GM12878 (cell line): ENCODE measurements around the gene LDLRAD4. TPM values are rescaled to one million over a fixed set of nuclear protein-coding genes. Genes with fewer than 3 reads are reported as not detected.

Experiments used
- ATAC-seq: fragments of 200-7000 bp; cut with Tn5 transposase; 3 replicates; pipeline ENCODE4 v1.9.1; 2020; ENCODE audit warnings: mild to moderate bottlenecking, moderate library complexity
- BruUV-seq: library from RNA; stranded (reverse); fragments of 400-500 nt; replicated peaks from 2 replicates; lab custom pipeline; 2021; lab: Mats Ljungman, UMichigan
- CTCF ChIA-PET: fragments of 300-600 bp; sonication (Branson Sonifier 250); formaldehyde crosslinking; extraction: SDS; loops from one replicate; lab custom pipeline; 2021; ENCODE audit warnings: inconsistent platforms; lab: Yijun Ruan, JAX
- POLR2A ChIA-PET: fragments of 350-600 bp; formaldehyde crosslinking; extraction: SDS; loops from one replicate; lab custom pipeline; 2021; ENCODE audit warnings: inconsistent platforms; lab: Charles Lee
- RAD21 ChIA-PET: fragments of 300-600 bp; sonication (Branson Sonifier 250); formaldehyde crosslinking; loops from one replicate; lab custom pipeline; 2023; ENCODE audit warnings: antibody characterized with exemption; ENCODE audit not compliant: unreplicated experiment; lab: Charles Lee
- SMC1A ChIA-PET: fragments of 300-600 bp; sonication (Branson Sonifier 250); formaldehyde crosslinking; loops from one replicate; lab custom pipeline; 2023; ENCODE audit not compliant: unreplicated experiment, uncharacterized antibody; lab: Charles Lee
- DNase-seq: peaks from one replicate; pipeline ENCODE4 v3.0.0-alpha.2; 2011; ENCODE audit warnings: low read depth, low spot score
- FAIRE-seq: peaks from 3 replicates; lab custom pipeline; 2011; peaks lifted over from hg19 to GRCh38; lab: Jason Lieb, UNC
- H2AFZ ChIP-seq: 2 replicates; pipeline ENCODE4 v1.6.0; 2011; ENCODE audit warnings: low read depth, low read length, control low read depth; ENCODE audit not compliant: control insufficient read depth
- H3K27ac ChIP-seq: 2 replicates; pipeline ENCODE4 v1.5.1; 2011; ENCODE audit warnings: control low read depth; ENCODE audit not compliant: control insufficient read depth, insufficient read depth
- H3K27me3 ChIP-seq, 2 experiments: replicated peaks in 1 of 2; 2 replicates each; pipeline versions ENCODE4 v1.6.0 to v1.6.1; 2011; ENCODE audit warnings: low read length in 1 of 2; ENCODE audit not compliant: control insufficient read depth in 2 of 2, insufficient read depth in 2 of 2
- H3K36me3 ChIP-seq, 2 experiments: 2 replicates each; pipeline ENCODE4 v1.5.1; 2011; ENCODE audit warnings: low read length in 1 of 2; ENCODE audit not compliant: control insufficient read depth in 2 of 2, insufficient read depth in 2 of 2
- H3K4me1 ChIP-seq: 2 replicates; pipeline ENCODE4 v1.6.1; 2011; ENCODE audit warnings: mild to moderate bottlenecking, low read length, moderate library complexity, mixed read lengths; ENCODE audit not compliant: control insufficient read depth, insufficient read depth
- H3K4me2 ChIP-seq: 2 replicates; pipeline ENCODE4 v1.6.0; 2011; ENCODE audit warnings: control low read depth; ENCODE audit not compliant: control insufficient read depth, insufficient read depth
- H3K4me3 ChIP-seq: fragments of 200-600 bp; sonication (generic); 2 replicates; pipeline ENCODE4 v1.5.1; 2016
- H3K79me2 ChIP-seq: 2 replicates; pipeline ENCODE4 v1.6.0; 2011; ENCODE audit warnings: low read length; ENCODE audit not compliant: control insufficient read depth, insufficient read depth
- H3K9ac ChIP-seq: 2 replicates; pipeline ENCODE4 v1.8.0; 2011; ENCODE audit warnings: low read length, control low read depth, mixed read lengths; ENCODE audit not compliant: control insufficient read depth, insufficient read depth
- H3K9me3 ChIP-seq: replicated peaks from 3 replicates; pipeline ENCODE4 v1.5.1; 2011; ENCODE audit warnings: mild to moderate bottlenecking, low read length; ENCODE audit not compliant: control insufficient read depth, insufficient read depth
- H4K20me1 ChIP-seq: 2 replicates; pipeline ENCODE4 v1.6.0; 2011; ENCODE audit not compliant: control insufficient read depth, insufficient read depth
- EED ChIP-seq: sonication (generic); IDR thresholded peaks from 2 replicates; pipeline ENCODE4 v1.6.1; 2016; ENCODE audit warnings: antibody characterized with exemption, low read depth
- PAX8 ChIP-seq: fragments of 450-650 bp; IDR thresholded peaks from 2 replicates; pipeline ENCODE4 v1.6.1; 2017; ENCODE audit warnings: mild to moderate bottlenecking, moderate library complexity
- WGBS: methylation state at CpG from one replicate; pipeline ENCODE4 v1.1.6; 2016; ENCODE audit warnings: low lambda C conversion rate; ENCODE audit not compliant: insufficient replicate concordance, insufficient coverage; ENCODE audit errors: missing lambda C conversion rate; 5-methylcytosine and 5-hydroxymethylcytosine counted together
- in situ Hi-C: fragments of 300-500 bp; cut with MboI; formaldehyde crosslinking; loops from 9 replicates; pipeline ENCODE4 v1.14.3; 2018; ENCODE audit warnings: mixed read lengths
- intact Hi-C: fragments of 100-400 bp; cut with micrococcal nuclease; formaldehyde crosslinking; loops from one replicate; pipeline ENCODE4 v1.14.2; 2022; ENCODE audit not compliant: unreplicated experiment
- polyA plus RNA-seq, 11 experiments: library from polyadenylated mRNA; depleted of rRNA in 4 of 11; unstranded in 6 of 11; stranded (reverse) in 5 of 11; fragments of >200 nt; fragmentation: Nextera tagmentation in 4 of 11; fragmentation: Illumina TruSeq in 1 of 11; extraction: Ambion mirVana in 4 of 11; extraction: Trizol in 1 of 11; gene quantifications; 1 replicate in 1 of 11; 2 replicates in 10 of 11; pipeline versions ENCODE4 v1.2.1 to v1.2.3, GENCODE V29; 2011 to 2016; ENCODE audit warnings: inconsistent platforms in 2 of 11, missing spikeins in 2 of 11, low read depth in 1 of 11
- total RNA-seq, 4 experiments: library from RNA; depleted of rRNA in 3 of 4; stranded (reverse); fragments of >200 nt in 3 of 4; fragmentation: Illumina TruSeq in 1 of 4; extraction: Trizol in 1 of 4; gene quantifications; 2 replicates each; pipeline versions ENCODE4 v1.2.1 to v1.2.3, GENCODE V29; 2013 to 2021
- TF ChIP-seq, protein P1 (sequence below), 3 experiments: IDR thresholded peaks in 2 of 3; conservative IDR thresholded peaks in 1 of 3; 2 replicates each; pipeline ENCODE4 v1.5.1; 2011; ENCODE audit warnings: low read depth in 3 of 3, low read length in 3 of 3, mild to moderate bottlenecking in 3 of 3, control low read depth in 2 of 3, moderate library complexity in 2 of 3, inconsistent platforms in 1 of 3, mixed read lengths in 1 of 3; ENCODE audit not compliant: control insufficient read depth in 2 of 3, insufficient read depth in 1 of 3; ENCODE audit errors: extremely low read depth in 1 of 3

LDLRAD4 gene
- total and polyA plus RNA-seq, 10 of the 15 experiments (the other 5 are each of a cell fraction or from before 2014, with no cell fraction given) = 2.7 to 16.8 (median 11.2) TPM

DNA sequence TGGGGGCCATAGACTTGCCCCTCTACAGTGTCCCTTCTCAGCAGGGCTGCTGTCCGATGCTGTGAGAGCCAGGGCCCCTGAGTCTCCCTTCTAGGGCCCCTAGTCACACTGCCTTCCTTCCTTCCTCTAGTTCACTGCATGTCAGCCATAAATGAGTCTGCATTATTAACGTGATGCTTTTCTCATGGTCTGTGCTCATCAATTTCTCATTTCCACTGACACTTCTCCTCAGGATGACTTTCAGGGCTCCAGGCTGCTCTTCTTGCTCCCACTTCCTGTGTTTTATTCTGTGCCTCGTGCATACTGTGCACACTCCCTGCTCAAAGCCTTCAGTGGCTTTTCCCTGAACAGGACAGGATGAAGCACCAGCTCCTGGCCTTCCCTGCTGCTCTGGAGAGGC, 361.3 kb downstream of the LDLRAD4 start:
- no TSS peak for BruUV-seq
- ATAC-seq (no peak), DNase-seq (no peak), FAIRE-seq (peak; percentile 78)
- TF ChIP-seq EED (0 out of 2 replicates have a peak, but pooled peaks have one; percentile 34), PAX8 (no peak)
- TF ChIP-seq, protein P1, sequence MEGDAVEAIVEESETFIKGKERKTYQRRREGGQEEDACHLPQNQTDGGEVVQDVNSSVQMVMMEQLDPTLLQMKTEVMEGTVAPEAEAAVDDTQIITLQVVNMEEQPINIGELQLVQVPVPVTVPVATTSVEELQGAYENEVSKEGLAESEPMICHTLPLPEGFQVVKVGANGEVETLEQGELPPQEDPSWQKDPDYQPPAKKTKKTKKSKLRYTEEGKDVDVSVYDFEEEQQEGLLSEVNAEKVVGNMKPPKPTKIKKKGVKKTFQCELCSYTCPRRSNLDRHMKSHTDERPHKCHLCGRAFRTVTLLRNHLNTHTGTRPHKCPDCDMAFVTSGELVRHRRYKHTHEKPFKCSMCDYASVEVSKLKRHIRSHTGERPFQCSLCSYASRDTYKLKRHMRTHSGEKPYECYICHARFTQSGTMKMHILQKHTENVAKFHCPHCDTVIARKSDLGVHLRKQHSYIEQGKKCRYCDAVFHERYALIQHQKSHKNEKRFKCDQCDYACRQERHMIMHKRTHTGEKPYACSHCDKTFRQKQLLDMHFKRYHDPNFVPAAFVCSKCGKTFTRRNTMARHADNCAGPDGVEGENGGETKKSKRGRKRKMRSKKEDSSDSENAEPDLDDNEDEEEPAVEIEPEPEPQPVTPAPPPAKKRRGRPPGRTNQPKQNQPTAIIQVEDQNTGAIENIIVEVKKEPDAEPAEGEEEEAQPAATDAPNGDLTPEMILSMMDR (IDR thresholded peaks at IDR 0.05 in 2 of 3, conservative IDR thresholded peaks at IDR 0.05 in 1 of 3; ENCODE audit: control insufficient read depth in 2 of 3, extremely low read depth in 1 of 3, insufficient read depth in 1 of 3, low read depth in 3 of 3, low read length in 3 of 3) = no peak
- intact Hi-C loops (no loop called here), in situ Hi-C loops (no loop called here)
- no peaks in the 10 kb centered on the region for H3K9me3 ChIP-seq
- RAD21 ChIA-PET = interaction anchor here (1.8 to 9.3 kb wide), 6 partner anchors 7 to 50 kb away, joined by 6 to 156 read pairs (median 77); no protein-coding TSS in a partner anchor
- H3K9ac ChIP-seq = no peak overlapping the region
- CTCF ChIA-PET = interaction anchor here (1.2 to 3.9 kb wide), 4 partner anchors 17 to 33 kb away, joined by 3 to 31 read pairs (median 9); no protein-coding TSS in a partner anchor
- H3K36me3 ChIP-seq = no peaks in the 10 kb centered on the region
- no peaks in the 10 kb centered on the region for H3K79me2 ChIP-seq
- H3K4me1 ChIP-seq = peaks cover 33% of the 10 kb centered on the region
- no peaks in the 10 kb centered on the region for H3K27me3 ChIP-seq
- POLR2A ChIA-PET = interaction anchor here (4.0 kb wide), 3 partner anchors 12 to 32 kb away, joined by 67 to 108 read pairs (median 93); no protein-coding TSS in a partner anchor
- H3K4me2 ChIP-seq = no peak overlapping the region; the same call in 1 of the 2 replicates
- H2AFZ ChIP-seq = no peak overlapping the region; the same call in none of the 2 replicates
- WGBS = 49% methylated on average over 3 of the region's 3 CpGs
- no peak overlapping the region for H3K27ac ChIP-seq
- no peak overlapping the region for H3K4me3 ChIP-seq
- SMC1A ChIA-PET = interaction anchor here (3.6 to 6.8 kb wide), 5 partner anchors 12 to 49 kb away, joined by 14 to 133 read pairs (median 100); no protein-coding TSS in a partner anchor
- no peaks in the 10 kb centered on the region for H4K20me1 ChIP-seq
